ENCODE measurements around the gene NFATC2.

The NFATC2 gene

DNA sequence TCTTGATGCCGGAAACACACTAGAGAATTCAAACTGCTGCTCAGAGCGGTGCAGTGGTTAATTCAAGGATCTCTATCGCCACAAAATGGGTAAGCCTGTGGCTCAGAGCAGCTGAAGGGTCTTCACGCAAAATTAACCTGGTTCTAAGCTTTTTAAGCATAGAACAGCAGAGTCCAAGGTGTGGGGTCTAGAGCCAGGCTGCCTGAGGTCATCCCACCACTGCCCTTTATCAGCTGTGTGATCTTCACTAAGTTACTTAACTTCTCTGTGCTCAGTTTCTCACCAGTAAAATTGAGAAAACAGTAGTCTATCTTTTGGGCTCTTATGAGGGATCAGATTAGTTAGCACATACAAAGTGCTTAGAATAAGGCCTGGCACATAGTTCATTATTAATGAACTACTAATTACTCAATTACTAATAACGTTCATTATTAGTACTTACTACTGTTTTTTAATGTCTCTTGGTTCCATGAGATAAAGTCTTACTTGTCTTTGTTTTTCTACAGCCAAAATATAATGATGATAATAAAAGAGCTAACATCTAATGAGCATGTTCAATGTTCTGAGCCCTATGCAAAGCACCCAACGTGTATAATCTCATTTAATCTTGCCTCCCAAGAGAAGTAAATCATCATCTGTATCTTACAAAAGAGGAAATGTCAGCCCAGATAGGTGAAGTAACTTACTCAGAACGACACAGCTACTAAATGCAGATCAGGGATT lies 92.9 kb downstream of the NFATC2 start:
- DNase-seq (ENCODE audit: low spot score) (no peak), ATAC-seq (ENCODE audit: low read depth) (no peak)
- no peaks in the 10 kb centered on the region for H3K27me3 ChIP-seq (ENCODE audit: insufficient read depth, poor library complexity, severe bottlenecking)
- H3K9me3 ChIP-seq (ENCODE audit: severe bottlenecking): no peaks in the 10 kb centered on the region
- H3K4me3 ChIP-seq (ENCODE audit: severe bottlenecking): no peak overlapping the region
- no peak overlapping the region for H3K27ac ChIP-seq (ENCODE audit: poor library complexity, severe bottlenecking)
- no peaks in the 10 kb centered on the region for H3K36me3 ChIP-seq (ENCODE audit: low read depth)
- peaks cover 18% of the 10 kb centered on the region for H3K4me1 ChIP-seq (ENCODE audit: insufficient read depth, poor library complexity, severe bottlenecking)
- TF ChIP-seq, protein P1, sequence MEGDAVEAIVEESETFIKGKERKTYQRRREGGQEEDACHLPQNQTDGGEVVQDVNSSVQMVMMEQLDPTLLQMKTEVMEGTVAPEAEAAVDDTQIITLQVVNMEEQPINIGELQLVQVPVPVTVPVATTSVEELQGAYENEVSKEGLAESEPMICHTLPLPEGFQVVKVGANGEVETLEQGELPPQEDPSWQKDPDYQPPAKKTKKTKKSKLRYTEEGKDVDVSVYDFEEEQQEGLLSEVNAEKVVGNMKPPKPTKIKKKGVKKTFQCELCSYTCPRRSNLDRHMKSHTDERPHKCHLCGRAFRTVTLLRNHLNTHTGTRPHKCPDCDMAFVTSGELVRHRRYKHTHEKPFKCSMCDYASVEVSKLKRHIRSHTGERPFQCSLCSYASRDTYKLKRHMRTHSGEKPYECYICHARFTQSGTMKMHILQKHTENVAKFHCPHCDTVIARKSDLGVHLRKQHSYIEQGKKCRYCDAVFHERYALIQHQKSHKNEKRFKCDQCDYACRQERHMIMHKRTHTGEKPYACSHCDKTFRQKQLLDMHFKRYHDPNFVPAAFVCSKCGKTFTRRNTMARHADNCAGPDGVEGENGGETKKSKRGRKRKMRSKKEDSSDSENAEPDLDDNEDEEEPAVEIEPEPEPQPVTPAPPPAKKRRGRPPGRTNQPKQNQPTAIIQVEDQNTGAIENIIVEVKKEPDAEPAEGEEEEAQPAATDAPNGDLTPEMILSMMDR (IDR thresholded peaks at IDR 0.05; ENCODE audit: poor library complexity, severe bottlenecking): no peak

DNA sequence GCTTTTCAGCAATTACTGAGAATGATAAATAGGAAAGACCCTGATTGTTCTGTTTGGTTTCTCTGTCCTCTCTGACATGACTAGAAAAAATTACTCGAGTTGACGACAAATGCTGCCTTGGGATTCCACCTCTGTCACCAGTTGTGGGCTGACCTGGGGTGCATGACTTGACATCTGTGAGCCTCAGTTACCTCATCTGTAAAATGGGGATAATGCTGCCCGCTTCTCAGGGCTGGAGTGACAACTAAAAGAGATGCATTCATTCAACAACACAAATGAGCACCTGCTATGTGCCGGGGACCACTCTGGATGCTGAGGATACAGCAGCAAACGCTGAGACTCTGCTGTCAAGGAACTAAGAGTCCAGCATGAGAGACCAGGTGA lies 94.8 kb downstream of the NFATC2 start:
- no peak for DNase-seq (ENCODE audit: low spot score)
- Histone ChIP-seq H3K27me3 (ENCODE audit: insufficient read depth, poor library complexity, severe bottlenecking) (no peaks in the 10 kb centered on the region), H3K36me3 (ENCODE audit: low read depth) (no peaks in the 10 kb centered on the region), H3K4me1 (ENCODE audit: insufficient read depth, poor library complexity, severe bottlenecking) (peaks cover 18% of the 10 kb centered on the region), H3K27ac (ENCODE audit: poor library complexity, severe bottlenecking) (peak overlapping the region; percentile 68), H3K4me3 (ENCODE audit: severe bottlenecking) (no peak overlapping the region), H3K9me3 (ENCODE audit: severe bottlenecking) (no peaks in the 10 kb centered on the region)
- TF ChIP-seq, protein P1 (IDR thresholded peaks at IDR 0.05; ENCODE audit: poor library complexity, severe bottlenecking): no peak
- no peak for ATAC-seq (ENCODE audit: low read depth)

DNA sequence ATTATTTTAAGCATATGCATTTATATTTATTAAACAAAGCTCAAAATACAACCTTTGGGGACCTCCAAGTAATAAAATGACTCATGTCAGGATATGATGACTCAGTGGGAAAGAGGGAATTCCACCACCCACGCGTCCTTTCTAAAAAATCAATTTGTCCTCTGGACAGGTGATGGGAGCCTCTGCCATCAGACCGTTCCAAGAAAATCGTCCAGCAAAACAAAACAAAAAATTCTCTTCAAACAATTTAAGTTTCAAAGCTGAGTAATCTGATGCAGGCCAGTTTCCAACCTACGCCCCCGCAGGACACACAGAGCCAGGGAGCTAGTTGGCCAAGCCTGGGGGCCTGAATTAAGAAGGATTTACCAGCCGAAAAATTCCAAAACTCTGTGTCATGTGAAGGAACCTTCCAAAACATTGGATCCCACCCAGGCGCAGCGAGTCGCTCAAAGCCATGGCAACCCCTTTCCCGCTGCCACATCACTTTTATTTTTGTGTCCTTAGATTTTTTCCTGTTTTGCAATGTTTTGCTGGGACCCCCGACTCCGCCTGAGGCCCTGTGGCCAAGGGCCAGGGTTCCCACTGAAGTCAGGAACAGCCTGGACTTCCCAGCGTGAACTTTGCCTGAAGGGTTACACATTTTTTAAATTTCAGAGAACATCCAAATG lies 95.3 kb downstream of the NFATC2 start:
- H3K27me3 ChIP-seq (ENCODE audit: insufficient read depth, poor library complexity, severe bottlenecking): no peaks in the 10 kb centered on the region
- H3K4me3 ChIP-seq (ENCODE audit: severe bottlenecking): no peak overlapping the region
- ATAC-seq (ENCODE audit: low read depth): peak; percentile 85
- TF ChIP-seq, protein P1 (IDR thresholded peaks at IDR 0.05; ENCODE audit: poor library complexity, severe bottlenecking): no peak
- H3K27ac ChIP-seq (ENCODE audit: poor library complexity, severe bottlenecking): peak overlapping the region; percentile 68
- peaks cover 18% of the 10 kb centered on the region for H3K4me1 ChIP-seq (ENCODE audit: insufficient read depth, poor library complexity, severe bottlenecking)
- H3K36me3 ChIP-seq (ENCODE audit: low read depth): no peaks in the 10 kb centered on the region
- DNase-seq (ENCODE audit: low spot score): peak; percentile 99
- H3K9me3 ChIP-seq (ENCODE audit: severe bottlenecking): no peaks in the 10 kb centered on the region

DNA sequence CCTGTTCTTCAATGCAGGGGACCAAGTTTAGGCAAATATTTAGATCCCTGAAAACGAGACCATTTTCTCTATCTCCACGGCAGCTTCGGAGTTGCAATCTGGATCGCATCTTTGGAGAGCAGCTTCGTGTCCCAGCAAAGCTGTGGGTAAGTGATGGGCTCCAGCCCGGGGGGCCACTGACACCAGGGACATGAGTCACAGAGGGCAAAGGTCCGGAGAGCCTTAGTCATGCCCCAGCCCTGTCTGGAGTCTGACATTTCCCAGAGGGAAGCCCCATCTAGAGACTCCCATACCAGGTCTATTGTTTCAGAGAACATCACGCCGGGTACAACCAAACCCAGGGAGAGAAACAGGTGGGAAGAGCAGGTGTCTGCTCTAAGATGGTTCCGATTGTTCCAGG lies 95.9 kb downstream of the NFATC2 start:
- Histone ChIP-seq H3K4me1 (ENCODE audit: insufficient read depth, poor library complexity, severe bottlenecking) (peaks cover 18% of the 10 kb centered on the region), H3K27me3 (ENCODE audit: insufficient read depth, poor library complexity, severe bottlenecking) (no peaks in the 10 kb centered on the region), H3K27ac (ENCODE audit: poor library complexity, severe bottlenecking) (peak overlapping the region; percentile 68), H3K9me3 (ENCODE audit: severe bottlenecking) (no peaks in the 10 kb centered on the region), H3K4me3 (ENCODE audit: severe bottlenecking) (no peak overlapping the region), H3K36me3 (ENCODE audit: low read depth) (no peaks in the 10 kb centered on the region)
- TF ChIP-seq, protein P1 (IDR thresholded peaks at IDR 0.05; ENCODE audit: poor library complexity, severe bottlenecking): no peak
- peak; percentile 95 for DNase-seq (ENCODE audit: low spot score)
- peak; percentile 72 for ATAC-seq (ENCODE audit: low read depth)

DNA sequence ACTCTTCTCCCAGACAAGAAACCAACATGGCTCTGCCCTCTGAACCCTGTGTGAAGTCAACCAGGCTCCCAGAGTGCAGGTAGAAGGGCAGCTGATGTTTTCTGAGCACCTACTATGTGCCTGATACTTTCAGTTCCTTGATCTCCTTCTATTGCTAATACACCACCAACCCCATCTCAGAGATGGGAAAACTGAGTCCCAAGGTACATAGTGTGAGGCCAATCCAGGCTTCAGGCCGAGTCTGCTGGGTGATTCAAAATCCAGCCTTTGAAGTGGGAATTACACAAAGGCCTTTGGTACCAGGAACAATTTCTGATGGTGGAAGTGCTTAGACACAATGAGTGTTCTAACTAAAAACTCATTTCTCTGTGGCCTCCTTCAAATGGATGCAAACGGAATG lies 96.3 kb downstream of the NFATC2 start:
- Histone ChIP-seq H3K27me3 (ENCODE audit: insufficient read depth, poor library complexity, severe bottlenecking) (no peaks in the 10 kb centered on the region), H3K9me3 (ENCODE audit: severe bottlenecking) (no peaks in the 10 kb centered on the region), H3K27ac (ENCODE audit: poor library complexity, severe bottlenecking) (peak overlapping the region; percentile 68), H3K36me3 (ENCODE audit: low read depth) (no peaks in the 10 kb centered on the region), H3K4me1 (ENCODE audit: insufficient read depth, poor library complexity, severe bottlenecking) (peaks cover 18% of the 10 kb centered on the region), H3K4me3 (ENCODE audit: severe bottlenecking) (no peak overlapping the region)
- no peak for ATAC-seq (ENCODE audit: low read depth)
- no peak for DNase-seq (ENCODE audit: low spot score)
- TF ChIP-seq, protein P1 (IDR thresholded peaks at IDR 0.05; ENCODE audit: poor library complexity, severe bottlenecking): no peak

Data from RWPE2 (cell line).